Stomach (tissue), 9 donors: ENCODE results near the gene RAD9A. TPM values are rescaled to one million over a fixed set of nuclear protein-coding genes. Genes with fewer than 3 reads are reported as not detected.

Experiments used
- DNase-seq, 2 donors: peaks; one replicate each; pipeline versions ENCODE4 v3.0.0 to v3.0.0-alpha.2; 2013 to 2019
- H3K27ac ChIP-seq, 5 donors: fragments of 200-600 bp in 4 of 5; sonication (generic) in 4 of 5; one replicate each; pipeline ENCODE4 v1.5.1; 2013 to 2019; ENCODE audit warnings: mild to moderate bottlenecking in 1 of 5, moderate library complexity in 1 of 5
- H3K27me3 ChIP-seq, 3 donors: fragments of 200-600 bp; sonication (generic); one replicate each; pipeline ENCODE4 v1.5.1; 2017 to 2019; ENCODE audit warnings: mixed run types in 1 of 3
- H3K36me3 ChIP-seq, 4 donors: fragments of 200-600 bp; sonication (generic); 1 replicate in 3 of 4; 2 replicates in 1 of 4; pipeline ENCODE4 v1.5.1; 2016 to 2019
- H3K4me1 ChIP-seq, 4 donors: fragments of 200-600 bp; sonication (generic); one replicate each; pipeline ENCODE4 v1.5.1; 2016 to 2019
- H3K4me3 ChIP-seq, 4 donors: fragments of 200-600 bp; sonication (generic) in 3 of 4; one replicate each; pipeline ENCODE4 v1.5.1; 2016 to 2019; ENCODE audit warnings: mild to moderate bottlenecking in 1 of 4
- H3K9me3 ChIP-seq, 4 donors: fragments of 200-600 bp; sonication (generic); one replicate each; pipeline ENCODE4 v1.5.1; 2016 to 2019
- EP300 ChIP-seq: sonication (generic); formaldehyde crosslinking; IDR thresholded peaks from one replicate; pipeline ENCODE4 v1.6.1; 2017; ENCODE audit warnings: antibody characterized with exemption
- POLR2A ChIP-seq, 4 donors: fragments of 450-650 bp; IDR thresholded peaks; one replicate each; pipeline ENCODE4 v1.6.1; 2016; ENCODE audit warnings: antibody characterized with exemption in 4 of 4, control low read depth in 2 of 4, mild to moderate bottlenecking in 1 of 4, moderate library complexity in 1 of 4
- POLR2AphosphoS5 ChIP-seq, 3 donors: sonication (generic); formaldehyde crosslinking; IDR thresholded peaks; one replicate each; pipeline ENCODE4 v1.6.1; 2016; ENCODE audit warnings: antibody characterized with exemption in 3 of 3
- WGBS, 5 donors: extraction: QIAGEN DNeasy Blood & Tissue Kit in 3 of 5; methylation state at CpG; one replicate each; pipeline versions ENCODE4 v1.1.5 to v1.1.7; 2013 to 2018; 5-methylcytosine and 5-hydroxymethylcytosine counted together
- intact Hi-C: fragments of 100-400 bp; cut with DNase I; formaldehyde crosslinking; loops from one replicate; pipeline ENCODE4 v1.15.1; 2023; ENCODE audit warnings: low total_unique reads
- polyA plus RNA-seq, 3 donors: library from polyadenylated mRNA; stranded (reverse); fragments of 200-250 nt; gene quantifications; one replicate each; pipeline ENCODE4 v1.2.3, GENCODE V29; 2013
- total RNA-seq, 5 donors: library from RNA; depleted of rRNA; stranded (reverse); fragments of >200 nt; gene quantifications; one replicate each; pipeline versions ENCODE4 v1.1.0 to v1.2.3, GENCODE V29; 2014 to 2016
- TF ChIP-seq, protein P1 (sequence below), 7 experiments: fragments of 450-650 bp in 4 of 7; fragments of 200-600 bp in 3 of 7; sonication (generic) in 3 of 7; IDR thresholded peaks; one replicate each; pipeline ENCODE4 v1.5.1; 2016 to 2019; ENCODE audit warnings: antibody characterized with exemption in 7 of 7, control low read depth in 2 of 7, mild to moderate bottlenecking in 1 of 7
- donor health status: healthy with polysubstance abuse.
- donor health status: Bipolar disorder and iron deficiency.
- donor health status: healthy.

RAD9A gene
- total and polyA plus RNA-seq, 8 donors: 7.0 to 88.9 (median 28.7) TPM

GRCh38 chr11:67366961-67367760, 24.6 kb upstream of the RAD9A start:
- H3K4me3 ChIP-seq: no peak overlapping the region
- H3K27me3 ChIP-seq: no peaks in the 10 kb centered on the region
- intact Hi-C loops: no loop called here
- peaks cover 3 to 27% (median 14%) of the 10 kb centered on the region in 4 donors for H3K36me3 ChIP-seq
- H3K4me1 ChIP-seq: peaks cover 43 to 80% (median 59%) of the 10 kb centered on the region in 4 donors
- peak in 1 of 2 donors; percentile 83 for DNase-seq
- WGBS, 5 donors: 41 to 57% (median 53%) methylated on average over 24 to 25 of the region's 25 CpGs
- peak overlapping the region in 4 of 5 donors; percentile 43 to 99 (median 73) for H3K27ac ChIP-seq
- TF ChIP-seq POLR2AphosphoS5 (IDR thresholded peaks at IDR 0.05): peak in 1 of 3 donors; percentile 25
- TF ChIP-seq, protein P1, sequence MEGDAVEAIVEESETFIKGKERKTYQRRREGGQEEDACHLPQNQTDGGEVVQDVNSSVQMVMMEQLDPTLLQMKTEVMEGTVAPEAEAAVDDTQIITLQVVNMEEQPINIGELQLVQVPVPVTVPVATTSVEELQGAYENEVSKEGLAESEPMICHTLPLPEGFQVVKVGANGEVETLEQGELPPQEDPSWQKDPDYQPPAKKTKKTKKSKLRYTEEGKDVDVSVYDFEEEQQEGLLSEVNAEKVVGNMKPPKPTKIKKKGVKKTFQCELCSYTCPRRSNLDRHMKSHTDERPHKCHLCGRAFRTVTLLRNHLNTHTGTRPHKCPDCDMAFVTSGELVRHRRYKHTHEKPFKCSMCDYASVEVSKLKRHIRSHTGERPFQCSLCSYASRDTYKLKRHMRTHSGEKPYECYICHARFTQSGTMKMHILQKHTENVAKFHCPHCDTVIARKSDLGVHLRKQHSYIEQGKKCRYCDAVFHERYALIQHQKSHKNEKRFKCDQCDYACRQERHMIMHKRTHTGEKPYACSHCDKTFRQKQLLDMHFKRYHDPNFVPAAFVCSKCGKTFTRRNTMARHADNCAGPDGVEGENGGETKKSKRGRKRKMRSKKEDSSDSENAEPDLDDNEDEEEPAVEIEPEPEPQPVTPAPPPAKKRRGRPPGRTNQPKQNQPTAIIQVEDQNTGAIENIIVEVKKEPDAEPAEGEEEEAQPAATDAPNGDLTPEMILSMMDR (IDR thresholded peaks at IDR 0.05): no peak
- no peaks in the 10 kb centered on the region for H3K9me3 ChIP-seq

- no peak for DNase-seq
- WGBS, 5 donors: 68 to 75% (median 72%) methylated on average over 7 of the region's 7 CpGs
- H3K27me3 ChIP-seq: no peaks in the 10 kb centered on the region
- H3K9me3 ChIP-seq: no peaks in the 10 kb centered on the region
- H3K4me3 ChIP-seq: no peak overlapping the region
- TF ChIP-seq POLR2A (IDR thresholded peaks at IDR 0.05): no peak
- TF ChIP-seq, protein P1 (IDR thresholded peaks at IDR 0.05): no peak
- intact Hi-C loops: no loop called here
- peak overlapping the region in 4 of 5 donors; percentile 20 to 99 (median 73) for H3K27ac ChIP-seq
- peaks cover 3 to 27% (median 14%) of the 10 kb centered on the region in 4 donors for H3K36me3 ChIP-seq
- peaks cover 45 to 82% (median 62%) of the 10 kb centered on the region in 4 donors for H3K4me1 ChIP-seq
Observed at GRCh38 chr11:67367761-67368227, 24.0 kb upstream of the RAD9A start.

GRCh38 chr11:67368621-67369020, 23.2 kb upstream of the RAD9A start:
- intact Hi-C loops: no loop called here
- no peak for TF ChIP-seq POLR2AphosphoS5 (IDR thresholded peaks at IDR 0.05)
- no peak for DNase-seq
- Histone ChIP-seq H3K4me1 (peaks cover 52 to 84% (median 62%) of the 10 kb centered on the region in 4 donors), H3K9me3 (no peaks in the 10 kb centered on the region), H3K36me3 (peaks cover 3 to 27% (median 14%) of the 10 kb centered on the region in 4 donors), H3K27me3 (no peaks in the 10 kb centered on the region), H3K4me3 (no peak overlapping the region), H3K27ac (peak overlapping the region in 4 of 5 donors; percentile 53 to 99 (median 95))
- WGBS, 5 donors: 65 to 85% (median 77%) methylated on average over 3 of the region's 3 CpGs

DNA sequence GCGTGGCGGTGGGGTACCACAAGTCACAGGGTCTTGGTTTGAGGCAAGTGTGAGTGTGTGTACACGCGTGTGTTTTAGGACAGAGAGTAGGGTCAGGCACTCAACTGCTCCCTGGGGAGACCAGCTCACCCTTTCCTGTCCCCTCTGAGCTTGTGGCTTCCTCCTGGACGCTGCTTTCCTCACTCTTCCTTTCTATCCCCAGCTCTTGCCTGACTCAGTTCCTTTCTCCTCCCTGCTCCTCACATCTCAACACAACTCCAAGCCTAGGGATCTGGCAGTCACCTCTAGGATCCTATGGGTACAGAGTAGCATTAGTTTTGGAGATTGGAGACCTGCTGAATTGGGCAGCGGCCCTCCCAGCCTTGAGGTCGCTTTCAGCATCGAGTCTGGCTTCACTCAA, 22.5 kb upstream of the RAD9A start:
- Histone ChIP-seq H3K9me3 (no peaks in the 10 kb centered on the region), H3K4me1 (peaks cover 55 to 88% (median 69%) of the 10 kb centered on the region in 4 donors), H3K27ac (peak overlapping the region in 4 of 5 donors; percentile 93 to 99 (median 98)), H3K27me3 (no peaks in the 10 kb centered on the region), H3K4me3 (no peak overlapping the region), H3K36me3 (peaks cover 3 to 22% (median 13%) of the 10 kb centered on the region in 4 donors)
- 81 to 89% (median 88%) methylated on average over 8 of the region's 8 CpGs for WGBS, 5 donors
- DNase-seq: no peak
- intact Hi-C loops: no loop called here
- TF ChIP-seq POLR2A (IDR thresholded peaks at IDR 0.05) (no peak), EP300 (no peak), POLR2AphosphoS5 (IDR thresholded peaks at IDR 0.05) (no peak)
- TF ChIP-seq, protein P1 (IDR thresholded peaks at IDR 0.05): no peak
